PC-9 (cell line): Measurements from ENCODE around the gene GLS.

Source experiments
- CTCF ChIP-seq: fragments of 200-600 bp; sonication (generic); conservative IDR thresholded peaks from 2 replicates; pipeline ENCODE4 v1.6.1; 2017; ENCODE audit warnings: mixed run types, antibody characterized with exemption, mild to moderate bottlenecking, moderate library complexity
- EZH2 ChIP-seq: fragments of 200-600 bp; sonication (generic); IDR thresholded peaks from 2 replicates; pipeline ENCODE4 v1.8.0; 2017; ENCODE audit warnings: antibody characterized with exemption, low read depth

GRCh38 chr2:190961918-190962487 lies 81.4 kb downstream of the GLS start:
- TF ChIP-seq CTCF = no peak
- no peak for TF ChIP-seq EZH2
